ENCODE results near the gene CENPW. TPM values are rescaled to one million over a fixed set of nuclear protein-coding genes. Genes with fewer than 3 reads are reported as not detected.

Gene CENPW
- total and polyA plus RNA-seq, 9 of the 15 experiments (the other 6 are each of a cell fraction or from before 2014, with no cell fraction given) = 48.7 to 285 (median 82.8) TPM

GRCh38 chr6:126293891-126294524 is 45.9 kb upstream of the CENPW start:
- no peaks in the 10 kb centered on the region for H3K36me3 ChIP-seq (ENCODE audit: control insufficient read depth, insufficient read depth, low read length)
- H3K4me3 ChIP-seq = no peak overlapping the region
- ATAC-seq (no peak), FAIRE-seq (no peak), DNase-seq (ENCODE audit: extremely low read depth in 1 of 4, low spot score in 3 of 4) (no peak)
- H4K20me1 ChIP-seq (replicated peaks; ENCODE audit: control insufficient read depth, insufficient read depth, low read length) = no peaks in the 10 kb centered on the region
- BruUV-seq (replicated peaks) = no TSS peak
- H3K27ac ChIP-seq (ENCODE audit: extremely low read depth, low read depth, low read length) = no peak overlapping the region
- no peak overlapping the region for H3K9ac ChIP-seq (ENCODE audit: insufficient read depth in 1 of 2, low read depth in 2 of 2, low read length in 2 of 2)
- in situ Hi-C loops (cut with MboI) = no loop called here
- H3K9me3 ChIP-seq (replicated peaks; ENCODE audit: control insufficient read depth, insufficient read depth, low read depth, low read length) = no peaks in the 10 kb centered on the region
- no peaks in the 10 kb centered on the region for H3K27me3 ChIP-seq (ENCODE audit: control insufficient read depth in 2 of 2, insufficient read depth in 2 of 2, low read length in 2 of 2)
- intact Hi-C loops (cut with micrococcal nuclease) = no loop called here
- H3K9me1 ChIP-seq (ENCODE audit: control insufficient read depth, insufficient read depth, low read length) = no peaks in the 10 kb centered on the region
- H3K79me2 ChIP-seq (ENCODE audit: control insufficient read depth, insufficient read depth, low read length) = no peaks in the 10 kb centered on the region
- no peak overlapping the region for H3K4me2 ChIP-seq (ENCODE audit: insufficient read depth, low read length)
- ChIA-PET POLR2A (no interaction called here), CTCF (ENCODE audit: low intra/inter-chr PET ratio) (no interaction called here)
- no peaks in the 10 kb centered on the region for H3K4me1 ChIP-seq (replicated peaks in 1 of 2; ENCODE audit: control insufficient read depth in 2 of 2, insufficient read depth in 2 of 2, low read length in 2 of 2)
- no peak overlapping the region for H2AFZ ChIP-seq (ENCODE audit: low read depth, low read length)
- TF ChIP-seq EZH2 (IDR thresholded peaks at IDR 0.05; ENCODE audit: borderline replicate concordance, low read depth, low read length) (no peak), ZNF212 (CRISPR knock-in tag; IDR thresholded peaks at IDR 0.05) (no peak), PURB (CRISPR knock-in tag; IDR thresholded peaks at IDR 0.05; ENCODE audit: low read depth) (no peak), TSC22D4 (tag; IDR thresholded peaks at IDR 0.05) (no peak), CHD4 (IDR thresholded peaks at IDR 0.05; ENCODE audit: insufficient read depth, insufficient replicate concordance, low read depth, low read length, poor library complexity, severe bottlenecking) (no peak), CBX1 (IDR thresholded peaks at IDR 0.05; ENCODE audit: low read depth) (no peak), HMGXB4 (CRISPR knock-in tag; IDR thresholded peaks at IDR 0.05) (no peak), ZNF668 (CRISPR knock-in tag; IDR thresholded peaks at IDR 0.05) (no peak), TAL1 (IDR thresholded peaks at IDR 0.05) (no peak), NR0B1 (IDR thresholded peaks at IDR 0.05; ENCODE audit: partially characterized antibody) (no peak), ETV1 (tag; conservative IDR thresholded peaks at IDR 0.05; ENCODE audit: low read depth) (no peak)
- TF ChIP-seq, protein P1, sequence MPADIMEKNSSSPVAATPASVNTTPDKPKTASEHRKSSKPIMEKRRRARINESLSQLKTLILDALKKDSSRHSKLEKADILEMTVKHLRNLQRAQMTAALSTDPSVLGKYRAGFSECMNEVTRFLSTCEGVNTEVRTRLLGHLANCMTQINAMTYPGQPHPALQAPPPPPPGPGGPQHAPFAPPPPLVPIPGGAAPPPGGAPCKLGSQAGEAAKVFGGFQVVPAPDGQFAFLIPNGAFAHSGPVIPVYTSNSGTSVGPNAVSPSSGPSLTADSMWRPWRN (IDR thresholded peaks at IDR 0.05; ENCODE audit: low read depth) = no peak
- TF ChIP-seq, protein P2, sequence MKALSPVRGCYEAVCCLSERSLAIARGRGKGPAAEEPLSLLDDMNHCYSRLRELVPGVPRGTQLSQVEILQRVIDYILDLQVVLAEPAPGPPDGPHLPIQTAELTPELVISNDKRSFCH (CRISPR knock-in tag; IDR thresholded peaks at IDR 0.05) = no peak
- TF ChIP-seq, protein P2 (tag; IDR thresholded peaks at IDR 0.05) = no peak

Measured in K562 (cell line).